WTC11 (cell line): ENCODE results near the gene P4HB. TPM values are rescaled to one million over a fixed set of nuclear protein-coding genes. Genes with fewer than 3 reads are reported as not detected.
A peak's percentile ranks its signal among the peaks of the same experiment; 100 is the strongest.

ENCODE experiments used
- ATAC-seq: fragments of 200-7000 bp; cut with Tn5 transposase; 2 replicates; pipeline ENCODE4 v1.10.0; 2021; ENCODE audit warnings: mild to moderate bottlenecking, moderate library complexity
- CTCF ChIA-PET: fragments of 300-600 bp; sonication (Branson Sonifier 250); formaldehyde crosslinking; loops from one replicate; lab custom pipeline; 2021; ENCODE audit warnings: antibody characterized with exemption; lab: Charles Lee
- POLR2A ChIA-PET: fragments of 350-600 bp; sonication (Branson Sonifier 250); formaldehyde crosslinking; loops from one replicate; lab custom pipeline; 2021; ENCODE audit warnings: antibody characterized with exemption; lab: Charles Lee
- DNase-seq: peaks from one replicate; pipeline ENCODE4 v3.0.0; 2021; ENCODE audit warnings: low spot score
- H3K27ac Mint-ChIP-seq: 2 replicates; pipeline ENCODE4 v1.8.0; 2021; ENCODE audit warnings: mixed read lengths
- H3K27me3 Mint-ChIP-seq: 2 replicates; pipeline ENCODE4 v1.8.0; 2021; ENCODE audit warnings: low read depth, mild to moderate bottlenecking, moderate library complexity, mixed read lengths
- H3K36me3 Mint-ChIP-seq: 2 replicates; pipeline ENCODE4 v1.8.0; 2021; ENCODE audit warnings: mixed read lengths
- H3K4me1 Mint-ChIP-seq: 2 replicates; pipeline ENCODE4 v1.8.0; 2022; ENCODE audit warnings: mixed read lengths
- H3K4me3 Mint-ChIP-seq: 2 replicates; pipeline ENCODE4 v1.8.0; 2021; ENCODE audit warnings: mild to moderate bottlenecking, moderate library complexity, mixed read lengths
- H3K9me3 Mint-ChIP-seq: 2 replicates; pipeline ENCODE4 v1.8.0; 2021; ENCODE audit warnings: mixed read lengths
- ETV6 ChIP-seq: sonication (generic); formaldehyde crosslinking; IDR thresholded peaks from 2 replicates; pipeline ENCODE4 v1.8.1; 2022; ENCODE audit warnings: mild to moderate bottlenecking, missing genetic modification reagents
- FOXK1 ChIP-seq: sonication (generic); formaldehyde crosslinking; IDR thresholded peaks from 2 replicates; pipeline ENCODE4 v1.8.0; 2022; ENCODE audit warnings: mild to moderate bottlenecking, moderate library complexity, missing genetic modification reagents
- GABPB1 ChIP-seq: sonication (generic); formaldehyde crosslinking; IDR thresholded peaks from 2 replicates; pipeline ENCODE4 v1.8.1; 2023; ENCODE audit warnings: mild to moderate bottlenecking, missing genetic modification reagents
- JUN ChIP-seq: sonication (generic); formaldehyde crosslinking; IDR thresholded peaks from 2 replicates; pipeline ENCODE4 v1.8.0; 2023; ENCODE audit warnings: mild to moderate bottlenecking, missing genetic modification reagents
- MLX ChIP-seq: sonication (generic); formaldehyde crosslinking; IDR thresholded peaks from 2 replicates; pipeline ENCODE4 v1.8.1; 2023; ENCODE audit warnings: mild to moderate bottlenecking, missing genetic modification reagents, moderate library complexity
- MXD4 ChIP-seq: fragments of 250-450 bp; sonication (Bioruptor Pico); IDR thresholded peaks from 2 replicates; pipeline ENCODE4 v1.8.0; 2021; ENCODE audit warnings: mild to moderate bottlenecking, moderate library complexity, borderline replicate concordance
- NR3C1 ChIP-seq: sonication (generic); formaldehyde crosslinking; conservative IDR thresholded peaks from 2 replicates; pipeline ENCODE4 v1.8.1; 2023; ENCODE audit warnings: low read depth, mild to moderate bottlenecking, missing genetic modification reagents
- TCF7 ChIP-seq: sonication (generic); formaldehyde crosslinking; IDR thresholded peaks from 2 replicates; pipeline ENCODE4 v1.8.0; 2022; ENCODE audit warnings: mild to moderate bottlenecking, low read depth, missing genetic modification reagents, moderate library complexity
- ZNF138 ChIP-seq: sonication (generic); formaldehyde crosslinking; conservative IDR thresholded peaks from 2 replicates; pipeline ENCODE4 v1.8.1; 2022; ENCODE audit warnings: mild to moderate bottlenecking, moderate library complexity, missing genetic modification reagents
- ZNF232 ChIP-seq: sonication (generic); formaldehyde crosslinking; IDR thresholded peaks from 2 replicates; pipeline ENCODE4 v1.8.0; 2022; ENCODE audit warnings: mild to moderate bottlenecking, missing genetic modification reagents
- ZNF423 ChIP-seq: fragments of 250-450 bp; sonication (Bioruptor Pico); IDR thresholded peaks from 2 replicates; pipeline ENCODE4 v2.1.2; 2022; ENCODE audit warnings: mild to moderate bottlenecking, moderate library complexity
- total RNA-seq: library from RNA; stranded (reverse); gene quantifications from 3 replicates; pipeline ENCODE4 v1.2.3, GENCODE V29; 2021
- TF ChIP-seq, protein P1 (sequence below): sonication (generic); formaldehyde crosslinking; conservative IDR thresholded peaks from 2 replicates; pipeline ENCODE4 v1.8.1; 2022; ENCODE audit warnings: mild to moderate bottlenecking, missing genetic modification reagents
- TF ChIP-seq, protein P2 (sequence below): sonication (generic); formaldehyde crosslinking; IDR thresholded peaks from 2 replicates; pipeline ENCODE4 v1.8.0; 2023; ENCODE audit warnings: mild to moderate bottlenecking, missing genetic modification reagents

The P4HB gene
- total RNA-seq, 1 experiment from 2014 or later = 380 TPM

DNA sequence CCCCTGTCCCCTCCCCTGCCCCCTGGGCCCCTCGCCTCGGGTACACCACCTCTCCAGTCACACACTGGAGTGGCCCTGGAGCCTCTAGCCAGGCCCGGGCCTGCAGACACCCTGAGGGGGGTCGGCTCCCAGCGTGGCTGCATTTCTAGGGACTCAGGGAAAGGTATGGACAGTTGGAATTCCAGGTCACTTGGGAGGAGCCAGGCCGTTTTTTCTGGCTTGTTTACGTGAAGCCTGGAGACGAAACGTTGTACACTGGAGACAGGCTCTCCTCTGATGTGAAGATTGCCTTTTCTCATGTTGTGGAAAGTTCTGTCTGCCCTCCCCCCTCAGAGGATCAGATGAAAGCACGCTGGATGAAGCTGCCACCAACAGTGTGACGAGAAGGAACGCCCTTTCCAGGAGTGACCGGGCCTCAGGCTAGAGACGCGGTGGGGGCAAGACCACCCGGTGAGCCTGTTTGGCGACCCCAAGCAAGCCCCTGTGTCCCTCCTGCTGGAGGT lies 21.5 kb downstream of the P4HB start:
- H3K4me1 Mint-ChIP-seq = no peaks in the 10 kb centered on the region
- CTCF ChIA-PET = interaction anchor here (1.3 kb wide), 2 partner anchors 17 to 157 kb away, joined by 3 read pairs; no protein-coding TSS in a partner anchor
- ATAC-seq (no peak), DNase-seq (no peak)
- peak overlapping the region; percentile 32; the same call in 1 of the 2 replicates for H3K27ac Mint-ChIP-seq
- H3K36me3 Mint-ChIP-seq = peaks cover 4% of the 10 kb centered on the region
- TF ChIP-seq, protein P1, sequence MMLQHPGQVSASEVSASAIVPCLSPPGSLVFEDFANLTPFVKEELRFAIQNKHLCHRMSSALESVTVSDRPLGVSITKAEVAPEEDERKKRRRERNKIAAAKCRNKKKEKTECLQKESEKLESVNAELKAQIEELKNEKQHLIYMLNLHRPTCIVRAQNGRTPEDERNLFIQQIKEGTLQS (CRISPR knock-in tag) = no peak
- TF ChIP-seq, protein P2, sequence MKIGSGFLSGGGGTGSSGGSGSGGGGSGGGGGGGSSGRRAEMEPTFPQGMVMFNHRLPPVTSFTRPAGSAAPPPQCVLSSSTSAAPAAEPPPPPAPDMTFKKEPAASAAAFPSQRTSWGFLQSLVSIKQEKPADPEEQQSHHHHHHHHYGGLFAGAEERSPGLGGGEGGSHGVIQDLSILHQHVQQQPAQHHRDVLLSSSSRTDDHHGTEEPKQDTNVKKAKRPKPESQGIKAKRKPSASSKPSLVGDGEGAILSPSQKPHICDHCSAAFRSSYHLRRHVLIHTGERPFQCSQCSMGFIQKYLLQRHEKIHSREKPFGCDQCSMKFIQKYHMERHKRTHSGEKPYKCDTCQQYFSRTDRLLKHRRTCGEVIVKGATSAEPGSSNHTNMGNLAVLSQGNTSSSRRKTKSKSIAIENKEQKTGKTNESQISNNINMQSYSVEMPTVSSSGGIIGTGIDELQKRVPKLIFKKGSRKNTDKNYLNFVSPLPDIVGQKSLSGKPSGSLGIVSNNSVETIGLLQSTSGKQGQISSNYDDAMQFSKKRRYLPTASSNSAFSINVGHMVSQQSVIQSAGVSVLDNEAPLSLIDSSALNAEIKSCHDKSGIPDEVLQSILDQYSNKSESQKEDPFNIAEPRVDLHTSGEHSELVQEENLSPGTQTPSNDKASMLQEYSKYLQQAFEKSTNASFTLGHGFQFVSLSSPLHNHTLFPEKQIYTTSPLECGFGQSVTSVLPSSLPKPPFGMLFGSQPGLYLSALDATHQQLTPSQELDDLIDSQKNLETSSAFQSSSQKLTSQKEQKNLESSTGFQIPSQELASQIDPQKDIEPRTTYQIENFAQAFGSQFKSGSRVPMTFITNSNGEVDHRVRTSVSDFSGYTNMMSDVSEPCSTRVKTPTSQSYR (CRISPR knock-in tag) = no peak
- POLR2A ChIA-PET = interaction anchor here (0.6 kb wide), 1 partner anchor 8 kb away, joined by 3 read pairs; no protein-coding TSS in a partner anchor
- no peaks in the 10 kb centered on the region for H3K27me3 Mint-ChIP-seq
- no peak overlapping the region for H3K4me3 Mint-ChIP-seq
- H3K9me3 Mint-ChIP-seq = no peaks in the 10 kb centered on the region

DNA sequence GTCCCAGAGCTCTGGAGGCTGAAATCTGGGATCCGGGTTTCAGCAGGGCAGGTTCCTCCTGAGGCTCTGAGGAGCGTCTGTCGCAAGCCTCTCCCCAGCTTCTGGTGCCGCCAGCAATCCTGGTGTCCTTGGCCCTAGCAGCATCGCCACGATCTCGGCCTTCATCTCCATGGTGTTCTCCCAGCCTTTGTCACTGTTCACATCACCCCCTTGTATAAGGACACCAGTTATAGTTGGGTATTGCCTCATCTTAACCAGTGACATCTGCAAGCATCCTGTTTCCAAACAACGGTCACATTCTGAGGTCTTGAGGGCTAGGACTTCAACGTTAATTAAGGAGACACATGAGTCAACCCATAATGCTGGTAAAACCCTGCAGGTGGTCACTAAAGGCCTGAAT lies 22.7 kb downstream of the P4HB start:
- POLR2A ChIA-PET = interaction anchor here (0.7 kb wide), 1 partner anchor 404 kb away, joined by 3 read pairs; no protein-coding TSS in a partner anchor
- TF ChIP-seq GABPB1 (0 out of 2 replicates have a peak, but pooled peaks have one; percentile 17), NR3C1 (no peak)
- Mint-ChIP-seq H3K27ac (peak overlapping the region; percentile 82), H3K36me3 (no peaks in the 10 kb centered on the region), H3K27me3 (no peaks in the 10 kb centered on the region), H3K4me3 (no peak overlapping the region), H3K4me1 (no peaks in the 10 kb centered on the region), H3K9me3 (no peaks in the 10 kb centered on the region)
- ATAC-seq (no peak), DNase-seq (no peak)
- CTCF ChIA-PET = interaction anchor here (1.1 to 1.4 kb wide), 2 partner anchors 16 to 32 kb away, joined by 3 read pairs; no protein-coding TSS in a partner anchor

GRCh38 chr17:81834831-81835267 lies 25.5 kb downstream of the P4HB start, which contains the start of gene PPP1R27:
Gene PPP1R27 (minus strand): TSS chr17:81835050. CDS start chr17:81834953, 97 bp downstream.
- DNase-seq (no peak), ATAC-seq (no peak)
- CTCF ChIA-PET = interaction anchor here (0.6 kb wide), 1 partner anchor 38 kb away, joined by 4 read pairs; no protein-coding TSS in a partner anchor
- no peaks in the 10 kb centered on the region for H3K9me3 Mint-ChIP-seq
- POLR2A ChIA-PET = no interaction called here
- peaks cover 8% of the 10 kb centered on the region for H3K4me1 Mint-ChIP-seq
- H3K27me3 Mint-ChIP-seq = no peaks in the 10 kb centered on the region
- no peaks in the 10 kb centered on the region for H3K36me3 Mint-ChIP-seq
- peak within 1 kb of the TSS; percentile 85 for H3K4me3 Mint-ChIP-seq
- H3K27ac Mint-ChIP-seq = peak within 1 kb of the TSS; percentile 82
- TF ChIP-seq ZNF423 (CRISPR knock-in tag) (no peak), ZNF232 (no peak), TCF7 (CRISPR knock-in tag) (no peak), MLX (CRISPR knock-in tag) (no peak), FOXK1 (CRISPR knock-in tag) (no peak), ZNF138 (CRISPR knock-in tag) (no peak), ETV6 (CRISPR knock-in tag) (no peak), JUN (CRISPR knock-in tag) (no peak), NR3C1 (no peak), MXD4 (CRISPR knock-in tag) (no peak)
- TF ChIP-seq, all 79 proteins: peak for 0
